K562 (cell line): ENCODE measurements around the gene CEBPE. TPM values are rescaled to one million over a fixed set of nuclear protein-coding genes. Genes with fewer than 3 reads are reported as not detected.
A peak's percentile ranks its signal among the peaks of the same experiment; 100 is the strongest.

ENCODE experiments used
- CTBP1 ChIP-seq: fragments of 450-650 bp; IDR thresholded peaks from 2 replicates; pipeline ENCODE4 v1.6.1; 2016; ENCODE audit warnings: borderline replicate concordance
- GTF2A2 ChIP-seq: IDR thresholded peaks from 2 replicates; pipeline ENCODE4 v1.6.1; 2016; ENCODE audit warnings: mild to moderate bottlenecking, missing genetic modification characterization, missing compliant biosample characterization
- HNRNPLL ChIP-seq: fragments of 200-400 bp; formaldehyde crosslinking; IDR thresholded peaks from 2 replicates; pipeline ENCODE4 v1.6.1; 2017; ENCODE audit warnings: low read length, low read depth, mild to moderate bottlenecking; ENCODE audit not compliant: poor library complexity, severe bottlenecking
- KAT2B ChIP-seq: IDR thresholded peaks from one replicate; pipeline ENCODE4 v1.6.1; 2012; ENCODE audit warnings: low read depth, mild to moderate bottlenecking, control low read depth, inconsistent platforms, low read length, moderate library complexity
- KAT7 ChIP-seq: sonication (generic); formaldehyde crosslinking; IDR thresholded peaks from 2 replicates; pipeline ENCODE4 v1.8.0; 2022; ENCODE audit warnings: missing genetic modification reagents, mild to moderate bottlenecking, borderline replicate concordance
- KLF16 ChIP-seq: IDR thresholded peaks from 2 replicates; pipeline ENCODE4 v1.6.1; 2016; ENCODE audit warnings: antibody characterized with exemption
- MBD2 ChIP-seq: sonication (generic); IDR thresholded peaks from 2 replicates; pipeline ENCODE4 v1.6.1; 2016; ENCODE audit warnings: low read depth, borderline replicate concordance
- PRDM10 ChIP-seq: fragments of 450-650 bp; IDR thresholded peaks from 2 replicates; pipeline ENCODE4 v1.6.1; 2018; ENCODE audit not compliant: partially characterized antibody
- RHOXF2B ChIP-seq: fragments of 250-450 bp; sonication (Bioruptor Pico); conservative IDR thresholded peaks from 2 replicates; pipeline ENCODE4 v1.5.1; 2021
- SIN3A ChIP-seq, 2 experiments: fragments of 150-350 bp in 1 of 2; IDR thresholded peaks; 2 replicates each; pipeline ENCODE4 v1.6.1; 2011 to 2016; ENCODE audit warnings: borderline replicate concordance in 2 of 2, low read depth in 2 of 2, low read length in 2 of 2, mild to moderate bottlenecking in 2 of 2, moderate library complexity in 2 of 2; ENCODE audit not compliant: control insufficient read depth in 1 of 2
- SIX5 ChIP-seq, 2 experiments: IDR thresholded peaks; 2 replicates each; pipeline ENCODE4 v1.6.1; 2011; ENCODE audit warnings: low read length in 2 of 2, borderline replicate concordance in 1 of 2, low read depth in 1 of 2, mild to moderate bottlenecking in 1 of 2, moderate library complexity in 1 of 2; ENCODE audit not compliant: insufficient read depth in 1 of 2
- SMARCA5 ChIP-seq: fragments of 450-650 bp; IDR thresholded peaks from 2 replicates; pipeline ENCODE4 v1.6.1; 2016
- TAF7 ChIP-seq: fragments of 450-650 bp; IDR thresholded peaks from 2 replicates; pipeline ENCODE4 v1.6.1; 2016; ENCODE audit warnings: missing genetic modification characterization, missing compliant biosample characterization
- TFAM ChIP-seq: fragments of 250-450 bp; sonication (Bioruptor Pico); conservative IDR thresholded peaks from 2 replicates; pipeline ENCODE4 v1.5.0; 2021; ENCODE audit warnings: mild to moderate bottlenecking, moderate library complexity
- ZNF239 ChIP-seq: fragments of 250-450 bp; sonication (Bioruptor Pico); IDR thresholded peaks from 2 replicates; pipeline ENCODE4 v1.4.0; 2020; ENCODE audit warnings: mild to moderate bottlenecking
- ZNF253 ChIP-seq: fragments of 250-450 bp; sonication (Bioruptor Pico); conservative IDR thresholded peaks from 2 replicates; pipeline ENCODE4 v1.6.1; 2021; ENCODE audit warnings: mild to moderate bottlenecking
- ZNF347 ChIP-seq: fragments of 450-650 bp; formaldehyde crosslinking; IDR thresholded peaks from 2 replicates; pipeline ENCODE4 v1.4.0; 2020; ENCODE audit warnings: low read depth, mild to moderate bottlenecking, moderate library complexity
- polyA plus RNA-seq, 8 experiments: library from polyadenylated mRNA; depleted of rRNA in 4 of 8; stranded (reverse) in 5 of 8; unstranded in 3 of 8; fragments of >200 nt; fragmentation: Nextera tagmentation in 2 of 8; fragmentation: Illumina TruSeq in 1 of 8; extraction: Ambion mirVana in 2 of 8; extraction: Trizol in 1 of 8; gene quantifications; 2 replicates each; pipeline versions ENCODE4 v1.2.1 to v1.2.3, GENCODE V29; 2011 to 2014; ENCODE audit warnings: inconsistent platforms in 1 of 8, missing spikeins in 1 of 8
- total RNA-seq, 7 experiments: library from RNA; depleted of rRNA in 6 of 7; stranded (reverse); fragments of >200 nt in 6 of 7; fragmentation: Illumina TruSeq in 2 of 7; extraction: Trizol in 2 of 7; gene quantifications; 2 replicates each; pipeline versions ENCODE4 v1.2.1 to v1.2.3, GENCODE V29; 2011 to 2021; ENCODE audit warnings: low replicate concordance in 1 of 7
- TF ChIP-seq, protein P1 (sequence below): sonication (generic); IDR thresholded peaks from 2 replicates; pipeline ENCODE4 v1.6.1; 2016
- TF ChIP-seq, protein P2 (sequence below): fragments of 250-450 bp; sonication (Bioruptor Pico); IDR thresholded peaks from 2 replicates; pipeline ENCODE4 v1.5.0; 2020; ENCODE audit warnings: mild to moderate bottlenecking
- TF ChIP-seq, protein P3 (sequence below), 2 experiments: fragments of 150-350 bp in 1 of 2; IDR thresholded peaks; 2 replicates each; pipeline ENCODE4 v1.6.1; 2012 to 2016; ENCODE audit warnings: low read depth in 2 of 2, low read length in 2 of 2, mild to moderate bottlenecking in 1 of 2, moderate library complexity in 1 of 2

CEBPE gene
- total and polyA plus RNA-seq, 9 of the 15 experiments (the other 6 are each of a cell fraction or from before 2014, with no cell fraction given): 0.09 to 0.15 (median 0.13) TPM; not detected in 6

DNA sequence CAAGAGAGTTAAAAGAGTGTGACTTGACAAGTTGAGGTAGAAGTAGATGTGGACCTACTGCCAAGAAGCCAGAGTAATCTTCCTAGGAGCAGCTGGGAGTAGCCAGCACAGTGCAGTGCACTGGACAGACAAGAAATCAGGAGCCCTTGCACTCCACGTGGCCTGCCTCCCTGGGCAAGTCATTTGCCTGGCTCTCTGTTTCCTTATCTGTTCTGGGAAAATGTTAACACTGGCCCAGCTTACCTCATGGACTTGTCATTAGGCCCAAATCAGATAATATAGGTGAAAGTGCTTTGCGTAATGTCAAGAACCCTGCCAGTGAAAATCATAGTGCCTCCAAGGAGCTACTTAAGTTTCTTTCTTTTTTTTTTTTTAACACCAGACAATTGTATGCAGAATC lies 45.2 kb upstream of the CEBPE start (continued):
- TF ChIP-seq, protein P1, sequence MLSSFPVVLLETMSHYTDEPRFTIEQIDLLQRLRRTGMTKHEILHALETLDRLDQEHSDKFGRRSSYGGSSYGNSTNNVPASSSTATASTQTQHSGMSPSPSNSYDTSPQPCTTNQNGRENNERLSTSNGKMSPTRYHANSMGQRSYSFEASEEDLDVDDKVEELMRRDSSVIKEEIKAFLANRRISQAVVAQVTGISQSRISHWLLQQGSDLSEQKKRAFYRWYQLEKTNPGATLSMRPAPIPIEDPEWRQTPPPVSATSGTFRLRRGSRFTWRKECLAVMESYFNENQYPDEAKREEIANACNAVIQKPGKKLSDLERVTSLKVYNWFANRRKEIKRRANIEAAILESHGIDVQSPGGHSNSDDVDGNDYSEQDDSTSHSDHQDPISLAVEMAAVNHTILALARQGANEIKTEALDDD: peak; percentile 31; the same call in 1 of the 2 replicates
- no peak for TF ChIP-seq KAT2B
- TF ChIP-seq SIX5 (IDR thresholded peaks at IDR 0.05; ENCODE audit: borderline replicate concordance in 1 of 2, insufficient read depth in 1 of 2, low read depth in 1 of 2, low read length in 2 of 2): no peak
- no peak for TF ChIP-seq MBD2
- TF ChIP-seq, protein P2, sequence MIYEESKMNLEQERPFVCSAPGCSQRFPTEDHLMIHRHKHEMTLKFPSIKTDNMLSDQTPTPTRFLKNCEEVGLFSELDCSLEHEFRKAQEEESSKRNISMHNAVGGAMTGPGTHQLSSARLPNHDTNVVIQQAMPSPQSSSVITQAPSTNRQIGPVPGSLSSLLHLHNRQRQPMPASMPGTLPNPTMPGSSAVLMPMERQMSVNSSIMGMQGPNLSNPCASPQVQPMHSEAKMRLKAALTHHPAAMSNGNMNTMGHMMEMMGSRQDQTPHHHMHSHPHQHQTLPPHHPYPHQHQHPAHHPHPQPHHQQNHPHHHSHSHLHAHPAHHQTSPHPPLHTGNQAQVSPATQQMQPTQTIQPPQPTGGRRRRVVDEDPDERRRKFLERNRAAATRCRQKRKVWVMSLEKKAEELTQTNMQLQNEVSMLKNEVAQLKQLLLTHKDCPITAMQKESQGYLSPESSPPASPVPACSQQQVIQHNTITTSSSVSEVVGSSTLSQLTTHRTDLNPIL: no peak
- no peak for TF ChIP-seq SMARCA5
- TF ChIP-seq ZNF239: no peak
- TF ChIP-seq ZNF347: no peak
- no peak for TF ChIP-seq PRDM10
- TF ChIP-seq SIN3A (IDR thresholded peaks at IDR 0.05; ENCODE audit: borderline replicate concordance in 2 of 2, control insufficient read depth in 1 of 2, low read depth in 2 of 2, low read length in 2 of 2): no peak
- no peak for TF ChIP-seq HNRNPLL
- peak; percentile 78; the same call in 1 of the 2 replicates for TF ChIP-seq CTBP1
- no peak for TF ChIP-seq TFAM (CRISPR knock-in tag)
- no peak for TF ChIP-seq TAF7 (tag)
- no peak for TF ChIP-seq RHOXF2B
- TF ChIP-seq, protein P3, sequence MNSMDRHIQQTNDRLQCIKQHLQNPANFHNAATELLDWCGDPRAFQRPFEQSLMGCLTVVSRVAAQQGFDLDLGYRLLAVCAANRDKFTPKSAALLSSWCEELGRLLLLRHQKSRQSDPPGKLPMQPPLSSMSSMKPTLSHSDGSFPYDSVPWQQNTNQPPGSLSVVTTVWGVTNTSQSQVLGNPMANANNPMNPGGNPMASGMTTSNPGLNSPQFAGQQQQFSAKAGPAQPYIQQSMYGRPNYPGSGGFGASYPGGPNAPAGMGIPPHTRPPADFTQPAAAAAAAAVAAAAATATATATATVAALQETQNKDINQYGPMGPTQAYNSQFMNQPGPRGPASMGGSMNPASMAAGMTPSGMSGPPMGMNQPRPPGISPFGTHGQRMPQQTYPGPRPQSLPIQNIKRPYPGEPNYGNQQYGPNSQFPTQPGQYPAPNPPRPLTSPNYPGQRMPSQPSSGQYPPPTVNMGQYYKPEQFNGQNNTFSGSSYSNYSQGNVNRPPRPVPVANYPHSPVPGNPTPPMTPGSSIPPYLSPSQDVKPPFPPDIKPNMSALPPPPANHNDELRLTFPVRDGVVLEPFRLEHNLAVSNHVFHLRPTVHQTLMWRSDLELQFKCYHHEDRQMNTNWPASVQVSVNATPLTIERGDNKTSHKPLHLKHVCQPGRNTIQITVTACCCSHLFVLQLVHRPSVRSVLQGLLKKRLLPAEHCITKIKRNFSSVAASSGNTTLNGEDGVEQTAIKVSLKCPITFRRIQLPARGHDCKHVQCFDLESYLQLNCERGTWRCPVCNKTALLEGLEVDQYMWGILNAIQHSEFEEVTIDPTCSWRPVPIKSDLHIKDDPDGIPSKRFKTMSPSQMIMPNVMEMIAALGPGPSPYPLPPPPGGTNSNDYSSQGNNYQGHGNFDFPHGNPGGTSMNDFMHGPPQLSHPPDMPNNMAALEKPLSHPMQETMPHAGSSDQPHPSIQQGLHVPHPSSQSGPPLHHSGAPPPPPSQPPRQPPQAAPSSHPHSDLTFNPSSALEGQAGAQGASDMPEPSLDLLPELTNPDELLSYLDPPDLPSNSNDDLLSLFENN (IDR thresholded peaks at IDR 0.05; ENCODE audit: low read depth in 2 of 2, low read length in 2 of 2): no peak
- no peak for TF ChIP-seq ZNF253 (CRISPR knock-in tag)
- TF ChIP-seq KAT7: no peak
- TF ChIP-seq KLF16: no peak
- TF ChIP-seq GTF2A2 (tag): no peak
